Measurements from ENCODE around the gene SUPV3L1. TPM values are rescaled to one million over a fixed set of nuclear protein-coding genes. Genes with fewer than 3 reads are reported as not detected.

The SUPV3L1 gene
- total and polyA plus RNA-seq, 2 of the 8 experiments (the other 6 are each of a cell fraction or from before 2014, with no cell fraction given), result 34.6 to 45.6 TPM

DNA sequence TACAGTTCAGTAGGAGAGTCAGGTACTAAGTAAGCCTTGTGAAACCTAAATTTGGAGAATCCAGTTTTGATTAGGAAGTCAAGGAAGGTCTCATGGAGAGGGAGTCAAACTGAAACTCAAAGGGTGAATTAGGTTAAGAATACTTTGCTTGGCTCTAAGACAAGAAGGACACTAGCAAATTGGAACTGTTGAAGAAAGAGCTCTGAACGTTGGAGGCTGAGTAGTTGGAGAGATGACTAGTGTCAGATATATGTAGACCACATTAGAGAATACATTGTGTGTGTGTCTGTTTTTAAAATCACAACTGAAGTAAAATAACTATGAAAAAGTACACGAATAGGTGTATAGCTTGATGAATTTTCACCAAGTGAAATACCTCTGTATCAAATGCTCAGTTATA, 49.8 kb upstream of the SUPV3L1 start:
- H4K8ac ChIP-seq (ENCODE audit: extremely low read depth, insufficient read depth, low read length), result no peak overlapping the region
- no peak overlapping the region for H2BK15ac ChIP-seq (ENCODE audit: low read length)
- DNase-seq (ENCODE audit: low read depth in 1 of 2, low spot score in 2 of 2), result no peak
- FAIRE-seq, result no peak
- ChIA-PET POLR2A (ENCODE audit: partially characterized antibody) (no interaction called here), CTCF (ENCODE audit: partially characterized antibody) (interaction anchor here (0.9 kb wide), 1 partner anchor 31 kb away, joined by 4 read pairs; no protein-coding TSS in a partner anchor)
- no peaks in the 10 kb centered on the region for H3K4me1 ChIP-seq (replicated peaks in 1 of 4; ENCODE audit: control insufficient read depth in 3 of 4, insufficient read depth in 4 of 4, low read length in 3 of 4)
- no peak overlapping the region for H3K9ac ChIP-seq (replicated peaks in 1 of 4; ENCODE audit: extremely low read depth in 1 of 4, low read depth in 3 of 4, low read length in 3 of 4)
- H2BK120ac ChIP-seq (replicated peaks; ENCODE audit: low read depth, low read length), result no peak overlapping the region
- WGBS, 2 experiments (ENCODE audit: extremely low coverage in 1 of 2, insufficient coverage in 1 of 2, insufficient read length in 1 of 2, insufficient replicate concordance in 2 of 2, low coverage in 1 of 2, low lambda C conversion rate in 2 of 2, missing lambda C conversion rate in 1 of 2), result 90% methylated on average over 2 of the region's 2 CpGs; no CpG with 5 or more reads in 1 of the 2 experiments
- no peak overlapping the region for H3K4me3 ChIP-seq (ENCODE audit: extremely low read depth in 1 of 4, insufficient read depth in 2 of 4, low read depth in 3 of 4, low read length in 4 of 4)
- no peak overlapping the region for H3K4ac ChIP-seq (replicated peaks; ENCODE audit: insufficient read length, low read depth, low read length)
- H4K5ac ChIP-seq (ENCODE audit: insufficient read length, low read depth, low read length), result no peak overlapping the region
- H3K79me1 ChIP-seq (ENCODE audit: low read depth, low read length), result no peaks in the 10 kb centered on the region
- H3K23me2 ChIP-seq (ENCODE audit: low read depth, low read length), result no peaks in the 10 kb centered on the region
- H4K91ac ChIP-seq (replicated peaks; ENCODE audit: insufficient read length, low read length), result no peak overlapping the region
- H3K23ac ChIP-seq (ENCODE audit: insufficient read length), result no peak overlapping the region
- H3K4me2 ChIP-seq (ENCODE audit: insufficient read depth in 1 of 2, low read depth in 2 of 2, low read length in 2 of 2), result no peak overlapping the region
- H2BK12ac ChIP-seq (ENCODE audit: low read depth, low read length), result no peak overlapping the region
- H3K56ac ChIP-seq (replicated peaks; ENCODE audit: insufficient read length, low read depth, low read length), result no peak overlapping the region
- no peaks in the 10 kb centered on the region for H3K9me3 ChIP-seq (ENCODE audit: insufficient read depth in 2 of 2, low read depth in 1 of 2, low read length in 1 of 2)
- H3K14ac ChIP-seq (ENCODE audit: insufficient read length), result no peak overlapping the region
- H3K27ac ChIP-seq (ENCODE audit: low read depth, low read length), result no peak overlapping the region
- no peak overlapping the region for H2AFZ ChIP-seq (ENCODE audit: low read length)
- H3K27me3 ChIP-seq (replicated peaks in 1 of 4; ENCODE audit: control insufficient read depth in 3 of 4, extremely low read depth in 1 of 4, insufficient read depth in 3 of 4, low read length in 3 of 4), result no peaks in the 10 kb centered on the region
- H3K79me2 ChIP-seq (ENCODE audit: control insufficient read depth in 1 of 2, insufficient read depth in 2 of 2, low read length in 2 of 2), result peaks cover 0 to 71% of the 10 kb centered on the region in 2 experiments; a peak in 2 of 4 replicates
- H2BK20ac ChIP-seq (ENCODE audit: low read length), result no peak overlapping the region
- no peak overlapping the region for H2AK5ac ChIP-seq (ENCODE audit: low read depth, low read length)
- no peak overlapping the region for H3K18ac ChIP-seq (ENCODE audit: extremely low read depth, low read length)
- H2BK5ac ChIP-seq (ENCODE audit: low read depth, low read length), result no peak overlapping the region
- peaks cover 1 to 3% of the 10 kb centered on the region in 2 experiments for H4K20me1 ChIP-seq (replicated peaks in 1 of 2; ENCODE audit: control insufficient read depth in 1 of 2, insufficient read depth in 2 of 2, low read length in 2 of 2)
- peaks cover 0 to 15% (median 2%) of the 10 kb centered on the region in 4 experiments; a peak in 2 of 8 replicates for H3K36me3 ChIP-seq (ENCODE audit: control insufficient read depth in 2 of 4, insufficient read depth in 4 of 4, low read length in 3 of 4)
- TF ChIP-seq BACH1 (IDR thresholded peaks at IDR 0.05; ENCODE audit: low read length) (no peak), TBP (IDR thresholded peaks at IDR 0.05; ENCODE audit: low read depth, low read length) (no peak), BRCA1 (IDR thresholded peaks at IDR 0.05; ENCODE audit: low read depth, low read length) (no peak), EP300 (IDR thresholded peaks at IDR 0.05; ENCODE audit: borderline replicate concordance in 1 of 2, low read depth in 2 of 2, low read length in 2 of 2) (no peak), CREB1 (IDR thresholded peaks at IDR 0.05) (no peak), MAX (IDR thresholded peaks at IDR 0.05) (no peak), SIN3A (conservative IDR thresholded peaks at IDR 0.05 in 1 of 2, IDR thresholded peaks at IDR 0.05 in 1 of 2; ENCODE audit: low read depth in 1 of 2, low read length in 2 of 2) (no peak), ASH2L (IDR thresholded peaks at IDR 0.05; ENCODE audit: low read length) (no peak), SP2 (IDR thresholded peaks at IDR 0.05; ENCODE audit: low read length) (no peak), NANOG (IDR thresholded peaks at IDR 0.05; ENCODE audit: insufficient read depth, low read depth, low read length, poor library complexity, severe bottlenecking) (no peak), HDAC6 (IDR thresholded peaks at IDR 0.05; ENCODE audit: low read depth, low read length) (no peak), KDM4A (IDR thresholded peaks at IDR 0.05; ENCODE audit: low read depth, low read length, severe bottlenecking) (no peak), POLR2AphosphoS5 (IDR thresholded peaks at IDR 0.05; ENCODE audit: low read depth, low read length) (no peak), ZNF274 (IDR thresholded peaks at IDR 0.05; ENCODE audit: borderline replicate concordance, extremely low read depth, low read length) (no peak)

Measured in H1 (cell line).